CD4-positive, alpha-beta T cell treated with Interleukin-4 for 1 hour (primary cell): ENCODE measurements around the gene LHPP.

Source experiments
- DNase-seq, 2 donors: peaks; one replicate each; pipeline ENCODE4 v3.0.0-alpha.2; 2020 to 2022

LHPP gene

GRCh38 chr10:124522933-124523871 lies 61.6 kb downstream of the LHPP start:
- peak in 1 of 2 donors; percentile 26 for DNase-seq

- no peak for DNase-seq
Observed at GRCh38 chr10:124523901-124524300, 62.3 kb downstream of the LHPP start.

- no peak for DNase-seq
Observed at GRCh38 chr10:124524991-124525653, 63.5 kb downstream of the LHPP start.

GRCh38 chr10:124525751-124526600 lies 64.4 kb downstream of the LHPP start:
- no peak for DNase-seq

- no peak for DNase-seq
Observed at GRCh38 chr10:124526621-124527267, 65.1 kb downstream of the LHPP start.

- no peak for DNase-seq
Observed at GRCh38 chr10:124527874-124528395, 66.3 kb downstream of the LHPP start.

GRCh38 chr10:124529661-124530214 lies 68.1 kb downstream of the LHPP start:
- DNase-seq: no peak

- peak; percentile 86 to 87 for DNase-seq
Observed at GRCh38 chr10:124530215-124530665, 68.6 kb downstream of the LHPP start.

GRCh38 chr10:124530816-124531215 lies 69.2 kb downstream of the LHPP start:
- DNase-seq: no peak

- no peak for DNase-seq
Observed at GRCh38 chr10:124532106-124532641, 70.6 kb downstream of the LHPP start.

- DNase-seq: no peak
Observed at GRCh38 chr10:124532788-124533187, 71.2 kb downstream of the LHPP start.

GRCh38 chr10:124533266-124533665 lies 71.6 kb downstream of the LHPP start:
- DNase-seq: no peak

- peak in 1 of 2 donors; percentile 45 for DNase-seq
Observed at GRCh38 chr10:124534231-124534798, 72.7 kb downstream of the LHPP start.

- DNase-seq: no peak
Observed at GRCh38 chr10:124534826-124535601, 73.4 kb downstream of the LHPP start.

GRCh38 chr10:124535731-124536495 lies 74.3 kb downstream of the LHPP start:
- DNase-seq: no peak

GRCh38 chr10:124536496-124537050 lies 75.0 kb downstream of the LHPP start:
- DNase-seq: no peak

- DNase-seq: no peak
Observed at GRCh38 chr10:124537166-124537725, 75.6 kb downstream of the LHPP start.

GRCh38 chr10:124537891-124538290 lies 76.3 kb downstream of the LHPP start:
- DNase-seq: no peak

GRCh38 chr10:124538706-124539105 lies 77.1 kb downstream of the LHPP start:
- DNase-seq: no peak
